HepG2 (cell line): ENCODE data around the gene SERPINE2. TPM values are rescaled to one million over a fixed set of nuclear protein-coding genes. Genes with fewer than 3 reads are reported as not detected.

Experiments
- BORCS8-MEF2B ChIP-seq: sonication (generic); formaldehyde crosslinking; IDR thresholded peaks from 2 replicates; pipeline ENCODE4 v1.8.0; 2022; ENCODE audit warnings: mild to moderate bottlenecking, missing genetic modification reagents
- EP300 ChIP-seq, 3 experiments: sonication (generic) in 1 of 3; formaldehyde crosslinking in 1 of 3; IDR thresholded peaks; 2 replicates each; pipeline versions ENCODE4 v1.5.1 to v1.6.1; 2011 to 2020; ENCODE audit warnings: low read depth in 2 of 3, low read length in 2 of 3, borderline replicate concordance in 1 of 3, improper control_type of control experiment in 1 of 3, mild to moderate bottlenecking in 1 of 3, missing genetic modification reagents in 1 of 3, moderate library complexity in 1 of 3
- HOMEZ ChIP-seq: IDR thresholded peaks from 2 replicates; pipeline ENCODE4 v1.6.1; 2016; ENCODE audit warnings: low read depth
- IRF2 ChIP-seq: IDR thresholded peaks from 2 replicates; pipeline ENCODE4 v1.6.1; 2018; ENCODE audit warnings: missing genetic modification reagents, missing compliant biosample characterization
- IRF9 ChIP-seq: sonication (generic); formaldehyde crosslinking; IDR thresholded peaks from 2 replicates; pipeline ENCODE4 v1.8.0; 2022; ENCODE audit warnings: missing genetic modification reagents, mild to moderate bottlenecking, borderline replicate concordance
- JUND ChIP-seq: sonication (generic); formaldehyde crosslinking; IDR thresholded peaks from 2 replicates; pipeline ENCODE4 v1.8.0; 2022; ENCODE audit warnings: mild to moderate bottlenecking, missing genetic modification reagents
- KAT7 ChIP-seq: IDR thresholded peaks from 2 replicates; pipeline ENCODE4 v1.6.1; 2018; ENCODE audit warnings: borderline replicate concordance, missing compliant biosample characterization
- NFIC ChIP-seq: IDR thresholded peaks from 2 replicates; pipeline ENCODE4 v1.6.1; 2012; ENCODE audit warnings: mild to moderate bottlenecking, low read length, inconsistent platforms
- NR2F6 ChIP-seq, 2 experiments: IDR thresholded peaks; 2 replicates each; pipeline ENCODE4 v1.6.1; 2016; ENCODE audit warnings: antibody characterized with exemption in 1 of 2, mild to moderate bottlenecking in 1 of 2
- PHF5A ChIP-seq: IDR thresholded peaks from one replicate; pipeline ENCODE4 v1.6.1; 2018; ENCODE audit warnings: low read depth, missing genetic modification reagents; ENCODE audit not compliant: unreplicated experiment
- POLR2G ChIP-seq: fragments of 200-400 bp; formaldehyde crosslinking; IDR thresholded peaks from 2 replicates; pipeline ENCODE4 v1.6.1; 2018; ENCODE audit warnings: mild to moderate bottlenecking, low read depth, low read length, moderate library complexity
- RARA ChIP-seq: IDR thresholded peaks from 2 replicates; pipeline ENCODE4 v1.6.1; 2016; ENCODE audit warnings: missing genetic modification reagents, missing compliant biosample characterization
- RARG ChIP-seq: sonication (generic); formaldehyde crosslinking; IDR thresholded peaks from 2 replicates; pipeline ENCODE4 v1.4.0; 2020; ENCODE audit warnings: low read depth, mild to moderate bottlenecking, missing genetic modification reagents
- SOX6 ChIP-seq, 2 experiments: fragments of 450-650 bp in 1 of 2; sonication (generic) in 1 of 2; formaldehyde crosslinking in 1 of 2; IDR thresholded peaks; 2 replicates each; pipeline versions ENCODE4 v1.4.0 to v1.6.1; 2017 to 2020; ENCODE audit warnings: antibody characterized with exemption in 1 of 2, mild to moderate bottlenecking in 1 of 2, missing genetic modification reagents in 1 of 2
- SP4 ChIP-seq: sonication (generic); formaldehyde crosslinking; IDR thresholded peaks from 2 replicates; pipeline ENCODE4 v1.8.1; 2023; ENCODE audit warnings: mild to moderate bottlenecking, missing genetic modification reagents
- THRA ChIP-seq: sonication (generic); formaldehyde crosslinking; IDR thresholded peaks from 2 replicates; pipeline ENCODE4 v1.4.0; 2020; ENCODE audit warnings: missing genetic modification reagents, borderline replicate concordance
- ZBTB34 ChIP-seq: sonication (generic); formaldehyde crosslinking; IDR thresholded peaks from 2 replicates; pipeline ENCODE4 v1.8.0; 2022; ENCODE audit warnings: mild to moderate bottlenecking, missing genetic modification reagents
- ZNF17 ChIP-seq: sonication (generic); formaldehyde crosslinking; IDR thresholded peaks from 2 replicates; pipeline ENCODE4 v1.5.0; 2020; ENCODE audit warnings: mild to moderate bottlenecking, missing genetic modification reagents
- ZNF3 ChIP-seq: IDR thresholded peaks from 2 replicates; pipeline ENCODE4 v1.7.0; 2017; ENCODE audit warnings: inconsistent platforms
- ZNF513 ChIP-seq: sonication (generic); formaldehyde crosslinking; conservative IDR thresholded peaks from 2 replicates; pipeline ENCODE4 v1.5.0; 2020; ENCODE audit warnings: missing genetic modification reagents
- ZNF629 ChIP-seq: sonication (generic); formaldehyde crosslinking; conservative IDR thresholded peaks from 2 replicates; pipeline ENCODE4 v1.5.0; 2020; ENCODE audit warnings: missing genetic modification reagents
- ZNF7 ChIP-seq: IDR thresholded peaks from 2 replicates; pipeline ENCODE4 v1.6.1; 2016; ENCODE audit warnings: missing biosample characterization, missing genetic modification reagents
- ZNF777 ChIP-seq: sonication (generic); formaldehyde crosslinking; IDR thresholded peaks from 2 replicates; pipeline ENCODE4 v1.4.0; 2020; ENCODE audit warnings: missing genetic modification reagents
- ZNF790 ChIP-seq: sonication (generic); formaldehyde crosslinking; IDR thresholded peaks from 2 replicates; pipeline ENCODE4 v1.8.0; 2022; ENCODE audit warnings: missing genetic modification reagents, mild to moderate bottlenecking, borderline replicate concordance
- polyA plus RNA-seq, 8 experiments: library from polyadenylated mRNA; depleted of rRNA in 3 of 8; stranded (reverse) in 7 of 8; unstranded in 1 of 8; fragments of >200 nt; fragmentation: Illumina TruSeq in 4 of 8; extraction: Trizol in 4 of 8; gene quantifications; 2 replicates each; pipeline versions ENCODE4 v1.2.1 to v1.2.3, GENCODE V29; 2011 to 2016; ENCODE audit warnings: low read depth in 4 of 8, missing spikeins in 1 of 8, mixed read lengths in 1 of 8; ENCODE audit not compliant: insufficient read depth in 1 of 8
- total RNA-seq, 5 experiments: library from RNA; depleted of rRNA; stranded (reverse); fragments of >200 nt; fragmentation: Illumina TruSeq; extraction: Trizol; gene quantifications; 2 replicates each; pipeline ENCODE4 v1.2.3, GENCODE V29; 2016; ENCODE audit warnings: low read depth in 1 of 5

Gene SERPINE2
- total and polyA plus RNA-seq, 2 of the 13 experiments (the other 11 are each of a cell fraction or from before 2014, with no cell fraction given): 7.9 to 18.1 TPM

GRCh38 chr2:224023188-224023587 lies 15.9 kb downstream of the SERPINE2 start (continued):
- TF ChIP-seq ZBTB34 (CRISPR knock-in tag) (peak; percentile 85), ZNF3 (CRISPR knock-in tag) (no peak), SP4 (CRISPR knock-in tag) (no peak), KAT7 (CRISPR knock-in tag) (no peak), RARG (CRISPR knock-in tag) (no peak), ZNF17 (CRISPR knock-in tag) (0 out of 2 replicates have a peak, but pooled peaks have one; percentile 41), ZNF790 (CRISPR knock-in tag) (no peak), ZNF513 (CRISPR knock-in tag) (no peak), PHF5A (no peak), IRF9 (CRISPR knock-in tag) (no peak), NR2F6 (IDR thresholded peaks at IDR 0.05) (no peak), NR2F6 (CRISPR knock-in tag; IDR thresholded peaks at IDR 0.05) (peak; percentile 40; the same call in 1 of the 2 replicates), ZNF629 (no peak), HOMEZ (peak; percentile 66; the same call in 1 of the 2 replicates), BORCS8-MEF2B (CRISPR knock-in tag) (no peak), JUND (CRISPR knock-in tag) (no peak), POLR2G (no peak), RARA (peak; percentile 77), ZNF777 (CRISPR knock-in tag) (no peak), IRF2 (0 out of 2 replicates have a peak, but pooled peaks have one; percentile 39), SOX6 (IDR thresholded peaks at IDR 0.05) (no peak), SOX6 (CRISPR knock-in tag; IDR thresholded peaks at IDR 0.05) (peak; percentile 9; the same call in 1 of the 2 replicates), THRA (CRISPR knock-in tag) (peak; percentile 77), NFIC (peak; percentile 22; the same call in 1 of the 2 replicates), EP300 (IDR thresholded peaks at IDR 0.05; ENCODE audit: low read depth in 2 of 2, low read length in 2 of 2) (peak in 1 of 2 experiments; percentile 24; a peak in 1 of 4 replicates), EP300 (CRISPR knock-in tag; IDR thresholded peaks at IDR 0.05; ENCODE audit: borderline replicate concordance) (no peak), ZNF7 (no peak)
